OCI-LY1 (cell line): Measurements from ENCODE around the gene GP1BB.

Experiments
- H2AFZ ChIP-seq: fragments of 200-600 bp; sonication (generic), shearing (Covaris generic); 2 replicates; pipeline ENCODE4 v1.6.0; 2014; ENCODE audit warnings: antibody characterized with exemption, mild to moderate bottlenecking, low read length
- H3F3A ChIP-seq: fragments of 200-600 bp; sonication (generic), shearing (Covaris generic); 2 replicates; pipeline ENCODE4 v1.6.0; 2014; ENCODE audit warnings: mild to moderate bottlenecking, antibody characterized with exemption, low read length, moderate library complexity; ENCODE audit not compliant: insufficient read depth
- H3K27ac ChIP-seq: fragments of 200-600 bp; sonication (generic); 2 replicates; pipeline ENCODE4 v1.5.1; 2014; ENCODE audit warnings: low read length, mixed run types, mild to moderate bottlenecking, low read depth; ENCODE audit not compliant: poor library complexity, severe bottlenecking
- H3K27me3 ChIP-seq: fragments of 200-600 bp; sonication (generic); 2 replicates; pipeline ENCODE4 v1.6.0; 2014; ENCODE audit warnings: antibody characterized with exemption, mild to moderate bottlenecking, low read length, moderate library complexity; ENCODE audit not compliant: insufficient read depth
- H3K36me3 ChIP-seq: fragments of 200-600 bp; sonication (generic); 2 replicates; pipeline ENCODE4 v1.6.1; 2014; ENCODE audit warnings: mild to moderate bottlenecking, antibody characterized with exemption, low read length, moderate library complexity, mixed read lengths; ENCODE audit not compliant: insufficient read depth
- H3K4me1 ChIP-seq: fragments of 200-600 bp; sonication (generic); 2 replicates; pipeline ENCODE4 v1.5.1; 2014; ENCODE audit warnings: mild to moderate bottlenecking, low read length, moderate library complexity; ENCODE audit not compliant: insufficient read depth, severe bottlenecking
- H3K4me2 ChIP-seq: fragments of 200-600 bp; sonication (generic), shearing (Covaris generic); 2 replicates; pipeline ENCODE4 v1.6.1; 2014; ENCODE audit warnings: low read length
- H3K4me3 ChIP-seq: fragments of 200-600 bp; sonication (generic); 2 replicates; pipeline ENCODE4 v1.5.1; 2014; ENCODE audit warnings: low read length, low read depth, mild to moderate bottlenecking, mixed read lengths; ENCODE audit not compliant: poor library complexity, severe bottlenecking
- H3K79me2 ChIP-seq: fragments of 200-600 bp; shearing (Covaris generic); 2 replicates; pipeline ENCODE4 v1.6.1; 2016; ENCODE audit warnings: mixed run types, low read length, mixed read lengths; ENCODE audit not compliant: insufficient read depth
- H3K9ac ChIP-seq: fragments of 200-600 bp; sonication (generic), shearing (Covaris generic); 2 replicates; pipeline ENCODE4 v1.6.1; 2014; ENCODE audit warnings: mild to moderate bottlenecking, low read length, mixed read lengths
- H3K9me2 ChIP-seq: fragments of 200-600 bp; sonication (generic), shearing (Covaris generic); 2 replicates; pipeline ENCODE4 v1.6.1; 2014; ENCODE audit warnings: low read depth, mild to moderate bottlenecking, low read length, mixed read lengths
- H3K9me3 ChIP-seq: fragments of 200-600 bp; shearing (Covaris generic); 2 replicates; pipeline ENCODE4 v1.6.1; 2014; ENCODE audit warnings: low read length, mixed read lengths
- H4K20me1 ChIP-seq: fragments of 200-600 bp; sonication (generic), shearing (Covaris generic); 2 replicates; pipeline ENCODE4 v1.6.0; 2016; ENCODE audit warnings: mild to moderate bottlenecking, low read length; ENCODE audit not compliant: insufficient read depth
- EZH2 ChIP-seq: fragments of 200-600 bp; sonication (generic), shearing (Covaris generic); IDR thresholded peaks from 2 replicates; pipeline ENCODE4 v1.8.0; 2017; ENCODE audit warnings: borderline replicate concordance, mixed run types, mild to moderate bottlenecking, antibody characterized with exemption, low read length, moderate library complexity, mixed read lengths
- TF ChIP-seq, protein P1 (sequence below): fragments of 200-600 bp; sonication (generic), shearing (Covaris generic); IDR thresholded peaks from 2 replicates; pipeline ENCODE4 v1.5.1; 2017; ENCODE audit warnings: mild to moderate bottlenecking, antibody characterized with exemption, low read length, moderate library complexity, mixed read lengths

Gene GP1BB

DNA sequence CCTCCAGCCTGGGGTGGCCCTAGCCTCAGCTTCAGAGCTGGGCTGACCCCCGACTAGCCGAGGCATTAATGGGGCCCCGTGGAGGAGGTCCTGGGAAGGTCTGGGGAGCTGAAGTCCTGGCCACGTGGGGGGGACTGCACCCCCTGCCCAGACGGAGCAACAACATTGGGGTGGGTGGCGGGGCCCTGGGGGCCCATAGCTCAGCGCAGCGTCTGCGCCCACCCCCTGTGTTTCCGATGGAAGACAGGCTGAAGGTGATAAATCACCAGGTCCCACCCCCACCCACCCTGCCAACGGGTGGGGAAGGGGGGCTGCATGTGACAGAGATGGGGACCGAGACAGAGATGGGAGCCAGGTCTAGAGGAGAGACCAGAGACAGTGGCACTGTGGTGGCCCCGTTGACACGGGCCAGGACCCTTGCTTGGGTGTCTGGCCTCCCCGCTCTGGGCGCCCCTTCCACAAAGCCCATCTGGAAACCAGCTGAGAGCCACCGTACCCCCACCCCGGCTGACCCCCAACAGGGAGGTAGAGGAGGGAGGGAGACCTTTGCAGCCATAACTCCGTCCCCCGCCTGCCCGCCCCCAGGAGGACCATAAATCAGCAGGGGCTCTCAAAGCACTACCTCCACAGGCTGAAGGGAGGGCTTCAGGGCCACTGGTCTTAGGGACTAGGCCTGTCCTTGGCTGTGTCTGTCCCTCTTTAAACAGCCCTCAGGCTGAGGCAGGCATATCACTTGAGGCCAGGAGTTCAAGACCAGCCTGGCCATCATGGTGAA lies 8.2 kb downstream of the GP1BB start:
- no peak overlapping the region for H3K27ac ChIP-seq
- no peaks in the 10 kb centered on the region for H3K9me3 ChIP-seq
- H3K9me2 ChIP-seq, result no peaks in the 10 kb centered on the region
- no peak overlapping the region for H3K9ac ChIP-seq
- no peaks in the 10 kb centered on the region for H3K36me3 ChIP-seq
- H3K4me3 ChIP-seq, result peak overlapping the region; percentile 53
- no peaks in the 10 kb centered on the region for H3F3A ChIP-seq
- peak overlapping the region; percentile 59 for H3K4me2 ChIP-seq
- no peaks in the 10 kb centered on the region for H3K4me1 ChIP-seq
- H3K79me2 ChIP-seq, result no peaks in the 10 kb centered on the region
- peaks cover 10% of the 10 kb centered on the region; the same call in 1 of the 2 replicates for H3K27me3 ChIP-seq
- no peak overlapping the region for H2AFZ ChIP-seq
- H4K20me1 ChIP-seq, result no peaks in the 10 kb centered on the region
- TF ChIP-seq, protein P1, sequence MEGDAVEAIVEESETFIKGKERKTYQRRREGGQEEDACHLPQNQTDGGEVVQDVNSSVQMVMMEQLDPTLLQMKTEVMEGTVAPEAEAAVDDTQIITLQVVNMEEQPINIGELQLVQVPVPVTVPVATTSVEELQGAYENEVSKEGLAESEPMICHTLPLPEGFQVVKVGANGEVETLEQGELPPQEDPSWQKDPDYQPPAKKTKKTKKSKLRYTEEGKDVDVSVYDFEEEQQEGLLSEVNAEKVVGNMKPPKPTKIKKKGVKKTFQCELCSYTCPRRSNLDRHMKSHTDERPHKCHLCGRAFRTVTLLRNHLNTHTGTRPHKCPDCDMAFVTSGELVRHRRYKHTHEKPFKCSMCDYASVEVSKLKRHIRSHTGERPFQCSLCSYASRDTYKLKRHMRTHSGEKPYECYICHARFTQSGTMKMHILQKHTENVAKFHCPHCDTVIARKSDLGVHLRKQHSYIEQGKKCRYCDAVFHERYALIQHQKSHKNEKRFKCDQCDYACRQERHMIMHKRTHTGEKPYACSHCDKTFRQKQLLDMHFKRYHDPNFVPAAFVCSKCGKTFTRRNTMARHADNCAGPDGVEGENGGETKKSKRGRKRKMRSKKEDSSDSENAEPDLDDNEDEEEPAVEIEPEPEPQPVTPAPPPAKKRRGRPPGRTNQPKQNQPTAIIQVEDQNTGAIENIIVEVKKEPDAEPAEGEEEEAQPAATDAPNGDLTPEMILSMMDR, result no peak
- no peak for TF ChIP-seq EZH2

DNA sequence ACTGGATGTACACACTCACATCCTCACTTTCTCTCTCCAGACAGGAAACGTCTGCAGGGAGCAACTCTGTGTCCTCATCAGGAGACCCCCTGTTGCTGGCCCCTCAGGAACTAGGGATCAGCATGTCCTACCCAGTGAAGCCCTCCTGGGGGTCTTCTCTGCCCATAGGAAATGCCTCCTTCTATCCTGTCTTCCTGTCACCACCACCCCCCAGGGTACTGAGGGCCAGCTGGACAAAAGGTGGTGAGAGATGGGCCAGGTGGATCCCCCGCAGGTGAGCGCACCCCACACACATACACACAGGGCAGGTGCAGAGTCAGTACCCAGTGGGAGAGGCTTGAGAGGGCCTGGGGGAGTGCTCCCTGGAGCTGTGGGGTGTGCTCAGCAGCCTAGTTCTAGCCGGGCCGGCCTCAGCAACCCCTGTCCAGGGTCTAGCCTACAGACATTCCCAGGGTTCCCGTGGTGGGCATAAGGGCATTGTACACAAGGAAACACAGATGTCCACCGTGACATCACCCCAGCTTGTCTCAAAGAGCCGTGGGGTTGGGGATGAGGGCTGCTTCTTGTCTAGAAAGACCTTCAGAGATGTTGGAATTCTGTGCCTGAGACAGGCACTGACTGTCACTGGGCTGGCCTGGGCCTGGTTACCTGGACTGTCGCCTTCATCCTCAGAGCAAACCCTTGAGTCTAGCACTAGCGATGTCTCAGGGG lies 9.2 kb downstream of the GP1BB start:
- Histone ChIP-seq H3K4me1 (no peaks in the 10 kb centered on the region), H3K9ac (no peak overlapping the region), H3K79me2 (no peaks in the 10 kb centered on the region), H2AFZ (no peak overlapping the region), H3K27me3 (peaks cover 8% of the 10 kb centered on the region; the same call in 1 of the 2 replicates), H3K4me2 (no peak overlapping the region), H3F3A (no peaks in the 10 kb centered on the region), H3K36me3 (no peaks in the 10 kb centered on the region), H3K4me3 (no peak overlapping the region), H3K27ac (no peak overlapping the region), H3K9me2 (no peaks in the 10 kb centered on the region), H3K9me3 (no peaks in the 10 kb centered on the region), H4K20me1 (no peaks in the 10 kb centered on the region)
- no peak for TF ChIP-seq EZH2
- TF ChIP-seq, protein P1, result no peak

DNA sequence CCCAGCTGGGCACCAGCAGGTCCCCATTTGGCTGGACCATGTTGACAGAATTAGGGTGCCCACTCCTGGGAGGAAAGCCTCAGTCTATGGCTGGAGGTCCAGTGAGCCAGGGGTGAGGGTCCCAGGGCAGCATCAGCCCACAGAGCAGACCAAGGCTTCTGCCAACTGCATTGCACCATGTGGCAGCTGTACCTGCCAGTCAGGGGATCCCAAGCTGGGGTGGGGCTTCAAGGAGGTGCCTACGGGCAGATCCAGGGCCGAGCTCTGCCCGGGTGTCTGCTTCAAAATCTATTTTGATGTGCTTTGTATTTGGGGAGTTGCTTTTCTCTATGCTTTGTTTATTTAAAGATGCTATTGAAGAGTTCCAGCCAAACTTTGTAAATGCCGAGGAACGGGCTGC lies 10.4 kb downstream of the GP1BB start:
- Histone ChIP-seq H3K9me3 (no peaks in the 10 kb centered on the region), H4K20me1 (no peaks in the 10 kb centered on the region), H3K36me3 (no peaks in the 10 kb centered on the region), H3K4me2 (no peak overlapping the region), H2AFZ (no peak overlapping the region), H3K9me2 (no peaks in the 10 kb centered on the region), H3F3A (no peaks in the 10 kb centered on the region), H3K9ac (no peak overlapping the region), H3K4me1 (no peaks in the 10 kb centered on the region), H3K4me3 (no peak overlapping the region), H3K27me3 (peaks cover 2% of the 10 kb centered on the region; the same call in 1 of the 2 replicates), H3K79me2 (no peaks in the 10 kb centered on the region), H3K27ac (no peak overlapping the region)
- TF ChIP-seq, protein P1, result no peak
- no peak for TF ChIP-seq EZH2
